Ammon's horn (tissue), 1 donor: ENCODE measurements around the gene BCL2L1.

ENCODE experiments used
- DNase-seq: peaks from one replicate; pipeline ENCODE4 v3.0.0-alpha.2; 2016; ENCODE audit warnings: low spot score

BCL2L1 gene

DNA sequence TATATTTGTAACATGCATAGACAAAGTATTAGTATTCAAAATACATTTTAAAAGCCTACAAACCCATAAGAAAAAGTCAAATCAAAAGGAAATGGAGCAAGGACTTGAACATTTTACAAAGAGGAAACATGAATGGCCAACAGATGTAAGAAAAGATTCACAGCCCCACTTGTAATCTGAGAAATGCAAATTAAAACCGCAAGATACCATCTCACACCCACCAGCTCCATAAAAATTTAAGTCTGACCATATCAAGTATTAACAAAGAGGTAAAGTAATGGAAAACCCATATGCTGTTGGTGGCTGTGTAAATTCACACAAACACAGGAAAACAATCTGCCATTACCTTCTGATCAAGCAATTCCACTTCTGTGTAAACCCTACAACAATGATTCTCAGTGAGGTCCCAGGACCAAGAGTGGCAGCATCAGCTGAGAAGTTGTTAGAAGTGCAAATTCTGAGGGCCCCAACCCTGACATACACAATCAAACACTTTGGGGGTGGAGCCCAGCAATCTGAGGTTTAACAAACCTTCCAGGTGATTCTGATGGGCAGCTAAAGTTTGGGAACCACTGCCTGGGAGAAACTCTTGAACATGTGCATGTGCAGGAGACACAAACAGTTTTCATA lies 30.9 kb downstream of the BCL2L1 start:
- DNase-seq = no peak

DNA sequence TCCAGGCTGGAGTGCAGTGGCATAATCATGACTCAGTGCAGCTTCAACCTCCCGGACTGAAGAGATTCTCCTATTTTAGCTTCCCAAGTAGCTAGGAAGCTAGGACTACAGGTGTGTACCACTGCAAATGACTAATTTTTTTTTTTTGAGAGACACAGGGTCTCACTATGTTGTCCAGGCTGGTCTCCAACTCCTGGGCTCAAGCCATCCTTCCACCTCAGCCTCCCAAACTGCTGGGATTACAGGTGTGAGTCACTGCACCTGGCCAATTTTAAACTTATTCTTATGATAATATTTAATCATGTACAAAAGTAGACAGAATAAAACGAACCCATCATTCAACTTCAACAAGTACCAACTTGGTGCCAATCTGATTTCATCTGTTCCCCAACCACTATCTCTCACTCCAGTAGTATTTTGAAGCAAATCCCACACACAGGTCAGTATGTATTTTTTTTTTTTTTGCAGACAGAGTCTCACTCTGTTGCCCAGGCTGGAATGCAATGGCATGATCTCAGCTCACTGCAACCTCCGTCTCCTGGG lies 32.5 kb downstream of the BCL2L1 start:
- no peak for DNase-seq

DNA sequence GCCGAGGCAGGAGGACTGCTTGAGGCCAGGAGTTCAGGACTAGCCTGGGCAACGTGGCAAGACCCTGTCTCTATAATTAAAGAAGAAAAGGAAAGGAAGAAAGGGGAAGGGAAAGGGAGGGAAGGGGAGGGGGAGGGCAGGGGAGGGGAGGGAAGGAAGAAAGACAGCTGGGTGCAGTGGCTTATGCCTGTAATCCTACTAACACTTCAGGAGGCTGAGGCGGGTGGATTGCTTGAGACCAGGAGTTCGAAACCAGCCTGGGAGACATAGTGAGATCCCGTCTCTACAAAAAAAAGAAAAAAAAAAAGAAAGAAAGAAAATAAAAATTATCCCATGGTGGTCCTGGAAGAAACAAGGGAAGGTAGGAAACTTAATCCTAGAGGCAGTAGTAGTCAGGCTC lies 33.5 kb downstream of the BCL2L1 start:
- DNase-seq = no peak

DNA sequence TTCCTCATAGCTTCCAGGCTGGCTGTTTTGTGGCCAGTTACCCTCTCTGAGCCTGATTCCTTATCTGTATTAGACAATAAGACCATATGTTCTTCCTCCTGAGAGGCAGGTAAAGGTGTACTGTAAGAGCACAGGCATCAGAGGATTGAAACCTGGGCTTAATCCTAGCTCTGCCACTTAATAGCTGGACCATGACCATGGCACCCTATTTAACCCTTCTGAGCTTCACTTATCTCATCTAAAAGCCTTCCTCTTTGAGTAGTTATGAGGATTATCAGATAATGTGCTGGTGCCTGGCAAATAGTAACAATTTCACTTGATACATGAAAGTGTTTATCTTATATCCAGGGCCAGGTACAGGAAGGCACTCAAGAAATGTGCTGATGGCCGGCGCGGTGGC lies 34.9 kb downstream of the BCL2L1 start:
- DNase-seq = no peak

DNA sequence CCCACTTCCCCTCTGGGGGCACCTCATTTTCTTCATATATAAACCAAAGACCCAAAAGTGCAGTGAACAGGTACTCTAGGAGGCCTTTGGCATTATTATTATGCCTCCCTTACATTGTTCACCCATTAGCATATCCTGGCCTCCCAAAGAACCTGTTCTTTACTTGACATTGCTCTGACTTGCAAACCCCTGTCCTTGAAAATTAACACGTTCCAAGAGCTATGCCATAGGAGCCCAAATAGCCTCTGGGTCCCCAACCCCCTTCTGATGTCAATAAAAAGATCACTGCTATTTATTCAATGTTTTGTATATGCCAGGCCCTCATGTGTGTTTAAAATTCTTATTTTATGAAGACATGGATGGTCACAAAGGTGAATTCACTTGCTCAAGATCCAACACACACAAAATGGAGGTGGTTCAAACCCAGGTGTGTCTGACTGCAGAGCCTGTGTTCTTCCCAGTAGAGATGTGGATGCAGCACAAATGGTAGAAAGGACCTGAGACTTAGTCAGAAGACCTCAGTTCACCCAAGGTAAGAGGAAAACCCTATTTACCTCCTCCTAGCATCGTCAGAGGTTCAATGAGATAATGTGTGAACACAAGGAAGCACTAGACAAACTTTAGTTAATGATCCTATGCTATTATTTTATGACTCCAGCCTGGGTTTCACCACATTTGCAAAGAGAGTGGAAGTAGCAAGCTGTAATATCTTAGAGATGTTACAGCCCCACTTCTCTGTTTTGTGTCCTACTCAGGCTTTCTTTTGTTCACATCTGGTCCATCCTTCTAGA lies 36.6 kb downstream of the BCL2L1 start:
- no peak for DNase-seq

DNA sequence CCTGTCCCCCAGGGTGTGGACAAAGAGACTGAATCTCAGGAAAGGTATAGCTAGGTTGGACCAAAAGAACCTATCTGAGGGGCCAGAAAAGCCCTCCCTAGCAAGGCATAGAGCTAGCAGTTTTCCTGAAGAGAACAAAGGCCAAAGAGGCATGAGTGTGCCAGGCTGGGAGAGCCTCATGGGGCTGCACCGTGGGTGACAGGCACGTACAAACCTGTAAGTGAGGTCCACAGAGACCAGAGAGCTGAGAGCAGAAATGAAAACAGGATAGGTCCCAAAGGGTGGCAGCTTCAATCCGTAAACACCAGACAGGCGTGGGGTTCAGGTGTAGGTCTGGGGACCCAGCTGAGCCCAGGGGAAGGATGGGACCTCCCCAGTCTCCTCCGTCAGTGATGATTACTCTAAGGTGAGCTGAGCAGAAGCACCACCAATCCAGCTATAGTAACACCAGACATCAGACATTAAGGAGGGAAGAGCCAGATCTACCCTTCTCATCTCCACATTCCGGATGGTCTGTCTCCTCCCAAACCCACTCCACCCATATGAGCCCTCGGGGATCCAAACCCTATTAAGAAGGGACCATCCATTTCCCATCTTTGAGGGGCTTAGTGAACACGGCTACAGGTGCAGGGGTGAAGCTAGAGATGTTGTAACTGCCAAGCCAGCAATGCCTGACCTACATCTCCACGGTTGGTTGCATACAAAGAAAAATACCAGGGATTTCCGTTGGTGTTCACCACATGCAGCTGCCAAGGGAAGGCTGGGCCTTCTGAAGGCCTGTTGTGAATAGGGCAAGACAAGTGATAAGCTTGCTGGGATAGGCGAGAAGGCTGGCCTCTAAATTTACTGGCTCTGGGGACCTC lies 38.3 kb downstream of the BCL2L1 start:
- no peak for DNase-seq

DNA sequence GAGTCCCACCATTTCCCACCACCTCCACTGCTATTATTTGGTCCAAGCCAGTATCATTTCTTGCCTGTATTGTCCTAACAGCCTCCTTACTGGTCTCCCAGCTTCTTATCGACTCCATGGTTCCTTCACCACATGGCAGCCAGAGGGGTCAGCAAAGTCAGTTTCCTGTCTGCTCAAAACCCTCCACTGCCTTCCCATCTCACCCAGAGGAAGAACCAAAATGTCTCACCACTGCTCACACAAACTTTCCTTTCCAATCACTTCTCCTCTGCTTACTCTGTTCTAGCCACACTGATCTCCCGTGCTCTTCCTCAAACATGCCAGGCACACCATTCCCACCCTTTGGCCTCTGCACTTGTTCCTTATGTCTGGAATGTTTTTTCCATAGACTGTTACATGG lies 39.7 kb downstream of the BCL2L1 start:
- DNase-seq = no peak

DNA sequence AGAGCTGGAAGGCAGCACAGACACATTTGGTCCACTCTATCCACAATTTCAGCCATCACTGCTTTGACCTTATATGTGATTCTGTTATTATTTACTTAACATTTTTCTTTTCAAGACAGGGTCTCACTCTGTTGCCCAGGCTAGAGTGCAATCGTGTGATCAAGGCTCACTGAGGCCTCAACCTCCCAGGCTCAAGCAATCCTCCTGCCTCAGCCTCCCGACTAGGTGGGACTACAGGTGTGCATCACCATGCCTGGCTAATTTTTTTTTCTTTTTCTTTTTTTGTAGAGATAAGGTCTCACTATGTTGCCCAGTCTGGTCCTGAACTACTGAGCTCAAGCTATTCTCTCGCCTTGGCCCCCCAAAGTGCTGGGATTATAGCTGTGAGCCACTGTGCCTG lies 40.3 kb downstream of the BCL2L1 start:
- no peak for DNase-seq

DNA sequence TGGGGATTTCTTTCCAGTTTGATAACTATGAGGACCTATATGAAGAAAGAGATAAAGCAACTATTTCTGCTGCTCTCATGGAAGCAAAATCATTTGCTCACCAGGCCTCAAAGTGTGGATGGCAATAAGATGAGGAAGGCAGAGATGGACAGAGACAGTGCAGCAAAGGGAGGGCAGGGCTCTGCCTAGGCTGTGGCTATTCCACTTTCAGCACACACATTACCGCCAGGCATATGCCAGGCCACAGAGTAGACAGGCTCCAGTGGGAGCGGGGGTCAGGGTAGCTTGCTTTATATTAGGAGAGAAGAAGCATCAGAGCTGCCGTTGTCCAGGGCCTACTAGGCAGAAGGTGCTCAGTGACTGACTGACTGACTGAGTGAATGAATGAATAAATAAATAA lies 40.9 kb downstream of the BCL2L1 start:
- no peak for DNase-seq

DNA sequence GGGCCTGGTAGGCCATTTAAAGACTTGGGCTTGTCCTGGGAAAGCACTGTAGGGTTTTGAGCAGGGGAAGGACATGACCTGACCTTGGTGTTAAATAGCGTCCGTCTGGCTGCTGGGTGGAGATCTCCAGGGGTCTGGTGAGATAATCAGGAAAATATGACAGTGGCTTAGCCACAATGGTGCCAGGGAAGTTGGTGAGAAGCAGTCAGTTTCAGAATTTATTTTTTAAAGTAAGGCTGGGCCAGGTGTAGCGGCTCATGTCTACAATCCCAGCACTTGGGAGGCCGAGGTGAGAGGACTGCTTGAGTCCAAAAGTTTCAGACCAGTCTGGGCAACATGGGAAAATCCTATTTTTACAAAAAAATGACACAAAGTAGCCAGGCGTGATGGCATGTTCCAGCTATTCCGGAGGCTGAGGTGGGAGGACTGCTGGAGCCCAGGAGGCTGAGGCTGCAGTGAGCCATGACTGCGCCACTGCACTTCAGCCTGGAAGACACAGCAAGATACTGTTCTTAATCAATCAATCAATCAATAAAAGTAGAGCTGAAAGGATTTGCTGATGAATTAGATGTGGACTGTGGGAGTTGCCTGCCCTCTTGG lies 41.4 kb downstream of the BCL2L1 start:
- no peak for DNase-seq

DNA sequence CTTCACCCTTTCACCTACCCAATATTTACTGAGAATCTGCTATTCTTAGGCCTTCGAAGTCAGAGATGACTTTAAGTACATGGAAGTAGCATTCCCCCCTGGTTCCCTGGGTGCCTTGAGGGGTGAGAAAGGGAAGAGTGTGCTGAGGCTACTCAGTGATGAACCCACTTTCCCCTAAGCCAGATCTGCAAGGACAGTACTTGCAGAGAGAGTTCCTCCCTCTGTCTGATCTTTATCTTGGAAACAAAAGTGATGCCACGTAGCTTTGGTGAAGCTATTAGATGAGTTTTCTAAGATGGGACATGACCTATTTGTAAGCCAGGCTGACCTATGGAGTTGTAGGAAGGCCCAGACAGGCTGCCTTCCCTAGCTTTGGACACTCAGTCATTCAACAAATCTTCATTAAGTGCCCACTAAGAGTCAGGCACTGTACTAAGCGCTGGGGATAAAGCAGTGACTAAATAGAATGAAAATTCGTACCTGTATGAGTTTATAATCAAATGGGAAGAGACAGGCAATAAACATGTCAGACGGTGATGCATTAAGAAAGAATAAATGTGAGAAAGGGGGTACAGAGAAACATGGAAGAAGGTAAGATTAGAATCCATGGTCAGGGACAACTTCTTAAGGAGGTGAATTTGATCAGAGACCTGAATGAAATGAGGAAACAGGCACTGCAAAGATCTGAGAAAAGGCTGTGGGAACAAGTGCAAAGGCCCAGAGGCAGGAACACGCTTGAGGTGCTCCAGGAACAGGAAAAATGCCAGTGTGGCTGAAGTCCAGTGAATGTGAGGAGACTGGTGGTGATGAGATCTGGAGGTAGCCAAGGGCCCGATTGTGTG lies 42.2 kb downstream of the BCL2L1 start:
- no peak for DNase-seq

DNA sequence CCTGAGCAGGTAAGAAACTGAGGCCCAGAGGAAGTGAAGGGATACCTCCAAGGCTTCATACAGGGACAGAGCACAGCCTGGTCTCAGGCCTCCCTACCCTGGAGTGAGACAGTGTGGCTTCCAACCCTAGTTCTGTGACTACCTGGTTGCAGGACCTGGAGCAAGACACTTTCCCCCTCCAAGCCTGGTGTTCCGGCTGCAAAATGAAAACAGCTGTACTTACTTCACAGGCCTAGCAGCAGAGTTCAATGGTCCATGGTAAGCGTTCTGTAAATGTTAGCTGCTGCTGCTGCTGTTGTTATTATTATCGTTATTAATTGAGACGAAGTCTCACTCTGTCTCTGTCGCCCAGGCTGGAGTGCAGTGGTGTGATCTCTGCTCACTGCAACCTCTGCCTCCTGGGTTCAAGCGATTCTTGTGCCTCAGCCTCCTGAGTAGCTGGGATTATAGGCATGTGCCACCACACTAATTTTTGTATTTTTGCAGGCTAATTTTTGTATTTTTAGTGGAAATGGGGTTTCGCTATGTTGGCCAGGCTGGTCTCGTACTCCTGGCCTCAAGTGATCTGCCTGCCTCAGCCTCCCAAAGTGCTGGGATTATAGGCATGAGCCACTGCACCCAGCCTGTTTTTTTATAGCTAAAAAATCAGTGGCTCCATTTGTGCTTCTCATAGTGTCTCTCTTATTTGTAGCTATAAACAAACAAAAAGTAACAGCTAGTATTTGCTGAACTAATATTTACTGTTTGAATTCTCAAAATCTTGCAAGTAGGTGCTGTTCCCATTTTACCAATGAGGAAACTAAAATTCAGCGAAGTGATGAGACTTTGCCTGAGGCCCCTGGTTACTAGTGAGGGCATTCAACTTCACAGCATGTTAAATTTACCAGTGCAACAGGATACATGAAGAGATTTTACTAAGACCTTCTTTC lies 43.0 kb downstream of the BCL2L1 start:
- DNase-seq = no peak

DNA sequence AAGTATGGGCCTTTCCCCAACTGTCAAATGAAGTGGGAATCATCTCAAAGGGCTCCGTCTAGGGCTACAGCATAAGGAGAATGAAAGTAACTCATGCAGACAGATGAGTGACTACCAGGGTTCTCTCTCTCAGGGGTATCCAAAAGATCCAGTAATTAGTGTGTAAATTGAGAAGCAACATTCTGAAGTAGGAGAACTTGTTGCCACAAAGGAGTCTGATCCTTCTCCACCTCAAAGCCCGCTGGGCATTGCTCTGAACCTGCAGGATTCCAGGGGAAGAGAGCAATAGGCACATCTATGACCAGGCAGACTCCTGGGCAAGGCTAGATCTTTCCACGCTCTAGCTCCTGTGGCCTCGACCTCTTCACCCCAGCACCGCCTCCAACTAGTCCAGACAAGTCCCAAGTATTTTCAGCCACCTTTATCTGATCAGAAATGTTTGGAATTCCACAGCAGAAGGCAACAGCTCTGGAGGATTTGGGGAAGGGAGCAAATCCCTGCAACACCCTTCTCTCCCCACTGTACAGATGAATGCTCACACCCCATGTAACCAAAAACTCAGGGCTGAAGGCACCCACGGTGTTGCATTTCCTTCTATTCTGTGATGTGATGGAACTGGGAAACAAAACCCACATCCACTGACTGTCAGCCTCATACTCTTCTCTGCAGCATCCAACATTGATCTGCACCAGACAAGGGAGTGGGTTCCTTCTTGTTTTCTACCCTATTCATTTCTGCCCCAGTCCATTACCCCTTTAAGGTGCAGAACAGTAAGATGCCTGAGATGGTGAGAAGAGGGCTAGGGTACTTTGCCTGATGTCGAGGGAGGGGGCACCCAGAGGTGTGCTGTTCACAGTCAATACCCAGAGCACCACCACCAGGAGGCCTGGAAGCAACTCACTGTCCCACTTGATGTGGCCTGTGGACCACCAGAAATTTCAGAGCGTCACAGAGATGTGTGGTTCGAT lies 44.0 kb downstream of the BCL2L1 start:
- no peak for DNase-seq

DNA sequence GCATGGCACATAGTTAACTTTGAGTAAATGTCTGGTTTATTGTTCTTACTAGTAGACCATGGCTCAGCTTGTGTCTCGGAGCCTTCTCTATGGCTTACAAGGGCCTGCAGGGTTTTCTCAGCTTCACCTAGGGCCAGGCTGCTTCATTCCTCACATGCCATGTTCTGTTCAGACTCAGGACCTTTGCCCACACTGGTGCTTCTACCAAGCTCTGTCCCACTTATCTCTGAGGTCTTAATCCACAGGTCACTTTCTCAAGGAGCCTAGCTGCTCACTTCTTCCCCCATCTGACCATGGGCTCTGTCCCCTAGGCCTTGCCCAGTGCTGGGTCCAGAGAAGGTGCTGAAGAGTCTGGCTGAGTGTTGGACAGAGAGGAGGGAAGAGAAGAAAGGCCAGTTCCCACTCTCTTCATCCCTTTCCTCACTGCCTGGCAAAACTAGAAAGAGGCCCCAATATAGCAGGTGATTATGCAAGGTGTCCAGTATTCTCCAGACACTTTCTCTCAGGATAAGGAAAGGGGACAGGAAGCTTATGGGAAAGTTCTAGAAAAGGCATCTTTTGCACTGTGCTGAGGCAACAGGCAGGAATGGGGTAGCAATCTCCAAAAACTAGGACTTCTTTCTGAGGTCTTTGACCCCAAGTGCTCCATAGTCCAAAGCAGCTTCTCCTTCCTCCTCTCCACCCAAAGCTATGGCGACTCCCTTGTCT lies 45.0 kb downstream of the BCL2L1 start:
- DNase-seq = no peak

DNA sequence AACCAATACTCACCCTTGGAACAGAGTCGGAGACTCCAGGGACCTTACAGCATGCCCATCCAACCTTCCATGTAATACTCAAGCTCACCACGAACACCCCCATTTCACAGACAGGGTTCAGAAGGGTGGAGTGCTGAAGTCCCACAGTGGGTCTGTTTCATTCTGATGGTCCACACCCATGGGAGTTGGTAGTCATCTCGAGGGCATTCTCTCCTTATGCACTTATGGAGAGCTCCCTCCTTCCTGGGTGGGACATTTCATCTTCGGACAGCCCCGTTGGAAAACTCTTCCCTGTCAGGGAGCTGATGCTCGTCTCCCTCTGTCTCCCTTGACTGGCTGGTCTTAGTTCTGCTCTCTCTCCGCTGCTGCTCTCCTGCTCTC lies 46.1 kb downstream of the BCL2L1 start:
- DNase-seq = no peak

DNA sequence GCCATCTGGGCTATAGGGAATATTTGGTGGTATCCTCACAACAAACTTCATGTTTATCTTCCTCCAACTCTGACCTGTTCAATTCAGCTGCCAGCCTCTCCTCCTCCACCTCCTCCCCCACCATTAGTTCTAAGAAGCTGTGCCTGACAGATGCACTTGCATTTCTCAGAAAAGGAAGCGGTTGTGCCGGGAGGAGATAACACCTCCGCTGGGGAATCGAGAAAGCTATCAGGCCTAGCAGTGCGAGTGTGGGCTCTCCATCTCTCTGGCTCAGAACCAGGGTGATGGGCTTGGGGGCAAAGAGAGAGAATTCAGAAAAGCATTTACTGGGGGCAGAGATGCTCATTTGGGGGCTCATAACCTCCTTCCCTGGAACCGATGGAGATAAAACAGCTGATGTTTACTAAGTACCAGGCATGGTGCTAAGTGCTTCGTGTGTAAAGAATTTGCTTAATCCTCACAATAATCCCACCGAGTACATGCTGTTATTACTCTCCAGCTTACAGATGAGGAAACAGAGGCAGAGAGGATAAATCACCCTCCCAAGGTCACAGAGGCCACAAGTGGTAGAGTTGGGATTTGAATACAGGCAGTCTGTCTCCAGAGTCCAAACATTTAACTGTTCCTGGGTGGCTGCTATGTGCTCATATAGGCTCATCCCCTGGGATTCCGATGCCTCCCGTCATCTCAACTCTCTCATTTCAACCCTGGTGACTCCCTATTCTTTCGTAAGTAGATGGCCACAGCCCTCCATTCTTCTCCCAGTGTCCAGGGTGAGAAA lies 46.6 kb downstream of the BCL2L1 start:
- no peak for DNase-seq
